Adrenal gland (tissue), 12 donors: ENCODE data around the gene PIK3C2G. TPM values are rescaled to one million over a fixed set of nuclear protein-coding genes. Genes with fewer than 3 reads are reported as not detected.

Experiments used
- DNase-seq, 7 donors: peaks; one replicate each; pipeline ENCODE4 v3.0.0-alpha.2; 2019 to 2020
- H3K27ac ChIP-seq, 5 donors: fragments of 200-600 bp; sonication (generic) in 4 of 5; 1 replicate in 3 of 5; 2 replicates in 2 of 5; pipeline versions ENCODE4 v1.5.1 to v1.8.0; 2016 to 2020; ENCODE audit warnings: mild to moderate bottlenecking in 1 of 5
- H3K27me3 ChIP-seq: fragments of 200-600 bp; 2 replicates; pipeline ENCODE4 v1.8.0; 2021
- H3K36me3 ChIP-seq, 2 donors: fragments of 200-600 bp; replicated peaks in 1 of 2; 1 replicate in 1 of 2; 2 replicates in 1 of 2; pipeline versions ENCODE4 v1.5.1 to v1.8.0; 2018 to 2022
- H3K4me1 ChIP-seq, 2 donors: fragments of 200-600 bp; replicated peaks in 1 of 2; 1 replicate in 1 of 2; 2 replicates in 1 of 2; pipeline versions ENCODE4 v1.5.1 to v1.8.0; 2018 to 2021
- H3K4me3 ChIP-seq, 4 donors: fragments of 200-600 bp; sonication (generic) in 3 of 4; one replicate each; pipeline ENCODE4 v1.5.1; 2016 to 2018
- H3K9me3 ChIP-seq, 3 donors: fragments of 200-600 bp; sonication (generic) in 1 of 3; replicated peaks in 1 of 3; 1 replicate in 2 of 3; 2 replicates in 1 of 3; pipeline versions ENCODE4 v1.5.1 to v1.8.0; 2016 to 2021
- POLR2A ChIP-seq, 2 donors: fragments of 450-650 bp; IDR thresholded peaks; one replicate each; pipeline ENCODE4 v1.6.1; 2017; ENCODE audit warnings: antibody characterized with exemption in 2 of 2, mild to moderate bottlenecking in 2 of 2, moderate library complexity in 1 of 2
- WGBS, 4 donors: extraction: QIAGEN DNeasy Blood & Tissue Kit in 2 of 4; methylation state at CpG; one replicate each; pipeline versions ENCODE4 v1.1.5 to v1.1.7; 2013 to 2017; 5-methylcytosine and 5-hydroxymethylcytosine counted together
- intact Hi-C, 2 donors: fragments of 100-400 bp; cut with DNase I; formaldehyde crosslinking; loops; one replicate each; pipeline versions ENCODE4 v1.14.1 to v1.15.0; 2022 to 2023
- polyA plus RNA-seq, 3 donors: library from polyadenylated mRNA; stranded (reverse); fragments of 200-250 nt in 2 of 3; fragments of 350-450 nt in 1 of 3; fragmentation: Illumina TruSeq in 1 of 3; extraction: RNeasy Lipid Tissue Mini Kit (QIAGEN cat#74804) in 1 of 3; gene quantifications; one replicate each; pipeline ENCODE4 v1.2.3, GENCODE V29; 2013 to 2014
- total RNA-seq, 9 donors: library from RNA; depleted of rRNA in 4 of 9; stranded (reverse); fragments of >200 nt in 4 of 9; fragments of 120-200 nt in 1 of 9; fragmentation: NEBNext Ultra II Directional in 1 of 9; extraction: Animal tissue kit (Norgen Biotek cat#: 25700) in 1 of 9; gene quantifications; one replicate each; pipeline versions ENCODE4 v1.1.0 to v1.2.4, GENCODE V29; 2013 to 2023
- TF ChIP-seq, protein P1 (sequence below), 6 experiments: fragments of 450-650 bp in 4 of 6; fragments of 200-600 bp in 2 of 6; sonication (generic) in 1 of 6; IDR thresholded peaks; 1 replicate in 5 of 6; 2 replicates in 1 of 6; pipeline versions ENCODE4 v1.5.1 to v1.8.0; 2016 to 2021; ENCODE audit warnings: antibody characterized with exemption in 6 of 6, mild to moderate bottlenecking in 2 of 6, moderate library complexity in 1 of 6
- donor health status: healthy with polysubstance abuse.
- donor health status: Bipolar disorder and iron deficiency.
- donor health status: DM: yes; HTN: yes; CAD: no.
- donor health status: DM: no; HTN: no; CAD: no.
- donor health status: DM: no; HTN: no; CAD: no.
- donor health status: DM: yes; HTN: yes; CAD: no.

The PIK3C2G gene
- total and polyA plus RNA-seq, 12 donors = 0.11 to 1.3 (median 0.54) TPM

DNA sequence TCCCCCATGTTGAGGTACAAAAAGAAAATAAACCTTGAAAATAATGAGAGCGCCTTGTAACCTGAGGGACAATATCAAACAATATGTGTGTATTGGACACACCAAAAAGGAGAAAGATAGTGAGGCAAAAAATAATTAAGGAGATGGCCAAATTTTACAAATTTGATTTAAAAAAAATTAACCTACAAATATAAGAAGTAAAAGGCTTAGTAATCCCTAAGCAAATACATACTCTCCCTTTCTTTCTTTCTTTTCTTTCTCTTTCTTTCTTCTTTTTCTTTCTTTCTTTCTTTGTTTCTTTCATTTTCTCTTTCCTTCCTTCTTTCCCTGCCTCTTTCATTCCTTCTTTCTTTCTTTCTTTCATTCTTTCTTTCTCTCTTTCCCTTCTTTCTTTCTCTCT lies 133.4 kb downstream of the PIK3C2G start:
- no peak for DNase-seq
- TF ChIP-seq POLR2A (IDR thresholded peaks at IDR 0.05) = no peak
- TF ChIP-seq, protein P1, sequence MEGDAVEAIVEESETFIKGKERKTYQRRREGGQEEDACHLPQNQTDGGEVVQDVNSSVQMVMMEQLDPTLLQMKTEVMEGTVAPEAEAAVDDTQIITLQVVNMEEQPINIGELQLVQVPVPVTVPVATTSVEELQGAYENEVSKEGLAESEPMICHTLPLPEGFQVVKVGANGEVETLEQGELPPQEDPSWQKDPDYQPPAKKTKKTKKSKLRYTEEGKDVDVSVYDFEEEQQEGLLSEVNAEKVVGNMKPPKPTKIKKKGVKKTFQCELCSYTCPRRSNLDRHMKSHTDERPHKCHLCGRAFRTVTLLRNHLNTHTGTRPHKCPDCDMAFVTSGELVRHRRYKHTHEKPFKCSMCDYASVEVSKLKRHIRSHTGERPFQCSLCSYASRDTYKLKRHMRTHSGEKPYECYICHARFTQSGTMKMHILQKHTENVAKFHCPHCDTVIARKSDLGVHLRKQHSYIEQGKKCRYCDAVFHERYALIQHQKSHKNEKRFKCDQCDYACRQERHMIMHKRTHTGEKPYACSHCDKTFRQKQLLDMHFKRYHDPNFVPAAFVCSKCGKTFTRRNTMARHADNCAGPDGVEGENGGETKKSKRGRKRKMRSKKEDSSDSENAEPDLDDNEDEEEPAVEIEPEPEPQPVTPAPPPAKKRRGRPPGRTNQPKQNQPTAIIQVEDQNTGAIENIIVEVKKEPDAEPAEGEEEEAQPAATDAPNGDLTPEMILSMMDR (IDR thresholded peaks at IDR 0.05) = no peak
- WGBS, 4 donors = 94 to 100% (median 97%) methylated on average over 1 of the region's 1 CpG
- no peaks in the 10 kb centered on the region for H3K27me3 ChIP-seq
- intact Hi-C loops = no loop called here
- H3K4me1 ChIP-seq = no peaks in the 10 kb centered on the region
- H3K9me3 ChIP-seq = no peaks in the 10 kb centered on the region
- H3K27ac ChIP-seq = no peak overlapping the region
- H3K4me3 ChIP-seq = no peak overlapping the region
- no peaks in the 10 kb centered on the region for H3K36me3 ChIP-seq

DNA sequence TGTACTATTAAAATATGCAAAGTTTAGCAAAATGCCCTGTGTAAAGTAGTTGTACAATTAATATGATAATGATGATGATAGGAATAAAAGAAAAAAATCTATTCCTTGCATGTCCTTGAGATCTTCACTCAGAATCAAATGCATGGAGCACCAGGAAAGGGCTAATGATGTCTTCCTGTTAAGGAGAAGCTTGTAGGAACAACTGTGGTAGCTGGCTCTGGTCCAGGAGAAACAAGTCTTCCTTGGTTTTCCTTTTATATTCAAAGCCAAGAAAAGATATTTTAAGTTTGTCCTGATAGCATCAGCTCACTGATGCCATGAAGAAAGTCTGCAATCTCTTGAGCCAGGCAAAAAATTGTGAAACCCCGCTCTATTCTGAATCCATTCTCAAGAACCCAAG lies 138.9 kb downstream of the PIK3C2G start:
- no peaks in the 10 kb centered on the region for H3K36me3 ChIP-seq
- peaks cover 11 to 18% of the 10 kb centered on the region in 2 donors for H3K4me1 ChIP-seq
- no peaks in the 10 kb centered on the region for H3K27me3 ChIP-seq
- DNase-seq = peak in 3 of 7 donors; percentile 15 to 21 (median 19)
- 74 to 90% (median 79%) methylated on average over 1 of the region's 1 CpG for WGBS, 4 donors
- TF ChIP-seq, protein P1 (IDR thresholded peaks at IDR 0.05) = no peak
- no peak for TF ChIP-seq POLR2A (IDR thresholded peaks at IDR 0.05)
- H3K4me3 ChIP-seq = no peak overlapping the region
- intact Hi-C loops = no loop called here
- no peak overlapping the region for H3K27ac ChIP-seq
- H3K9me3 ChIP-seq = no peaks in the 10 kb centered on the region

DNA sequence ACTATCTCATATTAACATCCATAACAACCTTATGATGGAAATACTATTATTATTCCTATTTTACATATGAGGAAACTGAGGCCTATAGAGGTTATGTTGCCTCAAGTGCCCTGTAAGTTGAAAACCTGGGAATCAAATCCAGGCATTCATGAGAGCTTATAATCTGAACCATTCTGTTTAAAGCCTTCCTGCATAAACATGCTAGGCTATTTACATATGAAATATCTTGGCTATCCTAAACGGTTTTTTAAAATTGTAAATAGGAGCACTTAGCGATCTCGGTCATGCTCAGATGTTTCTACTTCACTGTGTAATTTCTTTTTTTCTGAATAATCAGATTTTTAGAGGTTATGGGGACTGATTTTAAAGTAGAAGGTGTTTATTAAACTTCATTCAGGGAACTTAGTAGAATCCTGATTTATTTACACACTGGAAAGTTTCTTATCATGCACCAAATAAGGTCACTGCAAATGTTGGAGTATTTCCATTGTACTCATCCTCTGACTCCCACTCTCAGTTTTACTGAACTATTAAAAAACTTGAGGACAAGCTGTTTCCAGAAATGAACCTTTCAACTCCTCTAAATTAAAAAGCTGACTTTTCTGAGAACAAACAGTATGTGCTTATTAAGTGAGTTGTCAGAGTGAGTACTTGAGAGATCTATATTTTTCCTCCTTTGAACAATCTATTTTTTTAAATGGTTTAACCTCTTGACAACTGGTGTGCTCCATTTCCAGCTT lies 141.7 kb downstream of the PIK3C2G start:
- DNase-seq = no peak
- Histone ChIP-seq H3K36me3 (no peaks in the 10 kb centered on the region), H3K4me3 (no peak overlapping the region), H3K27me3 (no peaks in the 10 kb centered on the region), H3K27ac (peak overlapping the region in 2 of 5 donors; percentile 7 to 32), H3K4me1 (peaks cover 11 to 18% of the 10 kb centered on the region in 2 donors), H3K9me3 (no peaks in the 10 kb centered on the region)
- WGBS, 4 donors = 61 to 74% (median 70%) methylated on average over 3 of the region's 3 CpGs
- intact Hi-C loops = no loop called here
- TF ChIP-seq, protein P1 (IDR thresholded peaks at IDR 0.05) = no peak
- no peak for TF ChIP-seq POLR2A (IDR thresholded peaks at IDR 0.05)

DNA sequence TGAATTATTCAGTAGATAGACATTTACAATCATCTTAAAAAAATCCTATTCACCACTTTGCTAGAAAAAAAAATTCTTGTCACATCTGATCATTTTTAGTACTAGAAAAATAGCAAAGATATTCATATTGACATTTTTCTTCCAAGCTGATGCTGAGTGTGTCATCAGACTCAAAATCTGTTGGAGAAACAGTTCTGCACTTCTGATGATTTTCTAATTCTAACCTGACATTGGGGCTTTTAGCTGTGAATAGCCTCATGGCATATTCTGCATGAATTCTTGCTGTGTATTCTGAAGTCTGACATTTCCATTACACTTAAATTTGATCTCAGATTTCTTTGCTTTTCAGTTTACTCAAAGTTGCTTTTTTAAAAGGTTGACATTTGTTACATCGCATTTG lies 150.1 kb downstream of the PIK3C2G start:
- intact Hi-C loops = no loop called here
- WGBS, 4 donors = 60 to 75% (median 73%) methylated on average over 1 of the region's 1 CpG
- Histone ChIP-seq H3K27me3 (no peaks in the 10 kb centered on the region), H3K4me3 (no peak overlapping the region), H3K4me1 (no peaks in the 10 kb centered on the region), H3K9me3 (no peaks in the 10 kb centered on the region), H3K36me3 (no peaks in the 10 kb centered on the region), H3K27ac (no peak overlapping the region)
- no peak for TF ChIP-seq POLR2A (IDR thresholded peaks at IDR 0.05)
- TF ChIP-seq, protein P1 (IDR thresholded peaks at IDR 0.05) = no peak
- no peak for DNase-seq
